Measurements from ENCODE around the gene RRP9.

RRP9 gene

GRCh38 chr3:51955893-51956770 lies 14.4 kb upstream of the RRP9 start:
- DNase-seq (ENCODE audit: low read depth), result peak; percentile 47

- no peak for DNase-seq (ENCODE audit: low read depth)
These were observed 13.6 kb upstream of the RRP9 start, which contains the start of gene GPR62 for GRCh38 chr3:51955175-51955892. GPR62 (plus strand) TSS chr3:51955381; CDS start chr3:51955653, 272 bp downstream.

GRCh38 chr3:51954713-51955112 lies 13.0 kb upstream of the RRP9 start:
- no peak for DNase-seq (ENCODE audit: low read depth)

GRCh38 chr3:51954105-51954504 lies 12.4 kb upstream of the RRP9 start:
- DNase-seq (ENCODE audit: low read depth), result no peak

- peak; percentile 77 for DNase-seq (ENCODE audit: low read depth)
These were observed 11.7 kb upstream of the RRP9 start for GRCh38 chr3:51953445-51953844.

- DNase-seq (ENCODE audit: low read depth), result no peak
These were observed 9.2 kb upstream of the RRP9 start for GRCh38 chr3:51950899-51951298.

- no peak for DNase-seq (ENCODE audit: low read depth)
These were observed 7.4 kb upstream of the RRP9 start for GRCh38 chr3:51949121-51949520.

GRCh38 chr3:51948016-51948580 lies 6.4 kb upstream of the RRP9 start:
- DNase-seq (ENCODE audit: low read depth), result no peak

GRCh38 chr3:51947215-51947900 lies 5.7 kb upstream of the RRP9 start:
- no peak for DNase-seq (ENCODE audit: low read depth)

- DNase-seq (ENCODE audit: low read depth), result no peak
These were observed 5.1 kb upstream of the RRP9 start for GRCh38 chr3:51946796-51947195.

GRCh38 chr3:51945926-51946705 lies 4.4 kb upstream of the RRP9 start:
- no peak for DNase-seq (ENCODE audit: low read depth)

- no peak for DNase-seq (ENCODE audit: low read depth)
These were observed 3.5 kb upstream of the RRP9 start for GRCh38 chr3:51945031-51945840.

- no peak for DNase-seq (ENCODE audit: low read depth)
These were observed 2.8 kb upstream of the RRP9 start for GRCh38 chr3:51944451-51945021.

GRCh38 chr3:51943451-51944391 lies 2.0 kb upstream of the RRP9 start:
- no peak for DNase-seq (ENCODE audit: low read depth)

- peak; percentile 64 for DNase-seq (ENCODE audit: low read depth)
These were observed 1.1 kb upstream of the RRP9 start for GRCh38 chr3:51942603-51943450.

GRCh38 chr3:51941463-51941797 lies 274 bp downstream of the RRP9 start:
- no peak for DNase-seq (ENCODE audit: low read depth)

- DNase-seq (ENCODE audit: low read depth), result peak; percentile 64
These were observed 849 bp downstream of the RRP9 start for GRCh38 chr3:51940648-51941462.
